CD14-positive monocyte (primary cell): ENCODE results near the gene CTNNA2. TPM values are rescaled to one million over a fixed set of nuclear protein-coding genes. Genes with fewer than 3 reads are reported as not detected.

Experiments
- DNase-seq, 3 donors: peaks; one replicate each; pipeline ENCODE4 v3.0.0-alpha.2; 2011 to 2022
- H2AFZ ChIP-seq: 2 replicates; pipeline ENCODE4 v1.6.0; 2012; ENCODE audit warnings: mild to moderate bottlenecking, low read depth, low read length, inconsistent platforms; ENCODE audit not compliant: insufficient read depth, poor library complexity, severe bottlenecking
- H3K27ac ChIP-seq, 2 donors: 1 replicate in 1 of 2; 2 replicates in 1 of 2; pipeline ENCODE4 v1.5.1; 2012 to 2013; ENCODE audit warnings: low read length in 2 of 2, control low read depth in 1 of 2, inconsistent platforms in 1 of 2, low read depth in 1 of 2, mild to moderate bottlenecking in 1 of 2
- H3K27me3 ChIP-seq, 2 donors: one replicate each; pipeline versions ENCODE4 v1.6.0 to v1.6.1; 2011 to 2013; ENCODE audit warnings: low read length in 2 of 2; ENCODE audit not compliant: control insufficient read depth in 2 of 2, insufficient read depth in 2 of 2
- H3K36me3 ChIP-seq, 2 donors: replicated peaks in 1 of 2; 1 replicate in 1 of 2; 2 replicates in 1 of 2; pipeline versions ENCODE4 v1.5.1 to v1.6.1; 2012 to 2013; ENCODE audit warnings: low read length in 2 of 2, control low read depth in 1 of 2, inconsistent platforms in 1 of 2, mild to moderate bottlenecking in 1 of 2; ENCODE audit not compliant: insufficient read depth in 2 of 2, control insufficient read depth in 1 of 2
- H3K4me1 ChIP-seq, 2 donors: 1 replicate in 1 of 2; 2 replicates in 1 of 2; pipeline versions ENCODE4 v1.5.1 to v1.6.1; 2012 to 2013; ENCODE audit warnings: low read length in 2 of 2, control low read depth in 1 of 2, inconsistent platforms in 1 of 2, mild to moderate bottlenecking in 1 of 2, moderate library complexity in 1 of 2; ENCODE audit not compliant: insufficient read depth in 2 of 2, control insufficient read depth in 1 of 2
- H3K4me2 ChIP-seq: replicated peaks from 2 replicates; pipeline ENCODE3; 2012; ENCODE audit warnings: low read length, moderate library complexity, mild to moderate bottlenecking; ENCODE audit not compliant: poor library complexity, severe bottlenecking; ENCODE audit errors: extremely low read depth
- H3K4me3 ChIP-seq, 3 experiments: fragments of 200-600 bp in 1 of 3; sonication (generic) in 1 of 3; replicated peaks in 1 of 3; 1 replicate in 2 of 3; 2 replicates in 1 of 3; pipeline ENCODE4 v1.5.1; 2011 to 2013; ENCODE audit warnings: low read length in 3 of 3, mild to moderate bottlenecking in 3 of 3, control low read depth in 2 of 3, low read depth in 2 of 3, inconsistent platforms in 1 of 3, moderate library complexity in 1 of 3
- H3K79me2 ChIP-seq: 2 replicates; pipeline ENCODE4 v1.6.0; 2012; ENCODE audit warnings: mild to moderate bottlenecking, control low read depth, inconsistent platforms, low read length, moderate library complexity; ENCODE audit not compliant: insufficient read depth
- H3K9ac ChIP-seq: 2 replicates; pipeline ENCODE4 v1.6.0; 2017; ENCODE audit warnings: low read length, mild to moderate bottlenecking; ENCODE audit not compliant: insufficient read depth, poor library complexity, severe bottlenecking
- H3K9me3 ChIP-seq, 2 donors: replicated peaks in 1 of 2; 1 replicate in 1 of 2; 2 replicates in 1 of 2; pipeline versions ENCODE4 v1.5.1 to v1.6.1; 2012 to 2013; ENCODE audit warnings: low read length in 2 of 2, control low read depth in 1 of 2; ENCODE audit not compliant: control insufficient read depth in 1 of 2, insufficient read depth in 1 of 2
- H4K20me1 ChIP-seq: 2 replicates; pipeline ENCODE4 v1.6.0; 2012; ENCODE audit warnings: mild to moderate bottlenecking, low read length, control low read depth, moderate library complexity; ENCODE audit not compliant: insufficient read depth
- H3K27ac Mint-ChIP-seq, 7 donors: one replicate each; pipeline ENCODE4 v1.8.0; 2020; ENCODE audit warnings: mild to moderate bottlenecking in 7 of 7, mixed read lengths in 7 of 7, moderate library complexity in 6 of 7, inconsistent platforms in 2 of 7
- H3K27me3 Mint-ChIP-seq, 3 donors: one replicate each; pipeline ENCODE4 v1.8.0; 2021 to 2022; ENCODE audit warnings: low read depth in 3 of 3, mild to moderate bottlenecking in 3 of 3, mixed read lengths in 3 of 3, moderate library complexity in 3 of 3, inconsistent platforms in 1 of 3
- H3K36me3 Mint-ChIP-seq, 2 donors: one replicate each; pipeline ENCODE4 v1.8.0; 2020; ENCODE audit warnings: mixed read lengths in 2 of 2, inconsistent platforms in 1 of 2, mild to moderate bottlenecking in 1 of 2
- H3K4me1 Mint-ChIP-seq: one replicate; pipeline ENCODE4 v1.8.0; 2020; ENCODE audit warnings: mild to moderate bottlenecking, mixed read lengths
- H3K4me3 Mint-ChIP-seq, 2 donors: one replicate each; pipeline ENCODE4 v1.8.0; 2020; ENCODE audit warnings: mild to moderate bottlenecking in 2 of 2, mixed read lengths in 2 of 2, moderate library complexity in 1 of 2
- H3K9me3 Mint-ChIP-seq, 7 donors: one replicate each; pipeline ENCODE4 v1.8.0; 2020 to 2022; ENCODE audit warnings: mixed read lengths in 7 of 7, mild to moderate bottlenecking in 6 of 7, moderate library complexity in 6 of 7, inconsistent platforms in 2 of 7
- CTCF ChIP-seq: fragments of 200-600 bp; IDR thresholded peaks from one replicate; pipeline ENCODE4 v1.8.0; 2022; ENCODE audit warnings: antibody characterized with exemption, mild to moderate bottlenecking
- WGBS: methylation state at CpG from one replicate; pipeline ENCODE4 v1.1.5; 2013; ENCODE audit warnings: missing lambda C conversion rate; ENCODE audit not compliant: insufficient coverage; 5-methylcytosine and 5-hydroxymethylcytosine counted together
- intact Hi-C, 2 donors: fragments of 100-400 bp; cut with micrococcal nuclease; formaldehyde crosslinking; loops; one replicate each; pipeline versions ENCODE4 v1.15.0 to v1.15.1; 2023
- polyA plus RNA-seq, 3 donors: library from polyadenylated mRNA; depleted of rRNA in 1 of 3; unstranded in 2 of 3; stranded (reverse) in 1 of 3; fragments of 300-500 nt in 2 of 3; fragments of >200 nt in 1 of 3; fragmentation: Illumina TruSeq in 2 of 3; gene quantifications; 1 replicate in 2 of 3; 2 replicates in 1 of 3; pipeline ENCODE4 v1.2.3, GENCODE V29; 2012 to 2021

CTNNA2 gene
- polyA plus RNA-seq, 3 donors = not detected

GRCh38 chr2:80624062-80624461 lies 1111.2 kb downstream of the CTNNA2 start:
- no peak overlapping the region for H3K4me2 ChIP-seq
- no peak overlapping the region for H3K9ac ChIP-seq
- no peaks in the 10 kb centered on the region for H4K20me1 ChIP-seq
- no peak overlapping the region for H3K4me3 ChIP-seq
- peaks cover 0 to 1% of the 10 kb centered on the region in 2 donors for H3K9me3 ChIP-seq
- no peaks in the 10 kb centered on the region for H3K27me3 ChIP-seq
- Mint-ChIP-seq H3K4me1 (no peaks in the 10 kb centered on the region), H3K27ac (no peak overlapping the region), H3K4me3 (no peak overlapping the region), H3K9me3 (peaks cover 3 to 9% (median 6%) of the 10 kb centered on the region in 7 donors), H3K36me3 (no peaks in the 10 kb centered on the region), H3K27me3 (peaks cover 0 to 2% (median 0%) of the 10 kb centered on the region in 3 donors)
- no peak overlapping the region for H2AFZ ChIP-seq
- H3K4me1 ChIP-seq = no peaks in the 10 kb centered on the region
- intact Hi-C loops = no loop called here
- WGBS = no CpG with 5 or more reads among the region's 3 CpGs
- no peak for TF ChIP-seq CTCF
- no peaks in the 10 kb centered on the region for H3K36me3 ChIP-seq
- no peak for DNase-seq
- no peak overlapping the region for H3K27ac ChIP-seq
- H3K79me2 ChIP-seq = no peaks in the 10 kb centered on the region

- intact Hi-C loops = no loop called here
- peaks cover 0 to 17% (median 0%) of the 10 kb centered on the region in 7 donors for H3K9me3 Mint-ChIP-seq
- Histone ChIP-seq H4K20me1 (no peaks in the 10 kb centered on the region), H3K79me2 (no peaks in the 10 kb centered on the region), H3K27me3 (no peaks in the 10 kb centered on the region), H3K4me1 (no peaks in the 10 kb centered on the region), H3K9me3 (peaks cover 2 to 8% of the 10 kb centered on the region in 2 donors), H3K9ac (no peak overlapping the region), H3K4me2 (no peak overlapping the region), H3K36me3 (no peaks in the 10 kb centered on the region), H2AFZ (no peak overlapping the region), H3K4me3 (no peak overlapping the region), H3K27ac (no peak overlapping the region)
- WGBS = 76% methylated on average over 3 of the region's 4 CpGs
- TF ChIP-seq CTCF = no peak
- H3K36me3 Mint-ChIP-seq = no peaks in the 10 kb centered on the region
- H3K4me3 Mint-ChIP-seq = no peak overlapping the region
- no peaks in the 10 kb centered on the region for H3K4me1 Mint-ChIP-seq
- no peak overlapping the region for H3K27ac Mint-ChIP-seq
- no peak for DNase-seq
- H3K27me3 Mint-ChIP-seq = peaks cover 0 to 4% (median 0%) of the 10 kb centered on the region in 3 donors
Measured at GRCh38 chr2:80634590-80634989, 1121.7 kb downstream of the CTNNA2 start.
